GM19328 (cell line): ENCODE measurements around the gene MT1B.
"Not testable (repeated sequence)": the region's sequence is repeated elsewhere in the genome, so short reads cannot be mapped to it uniquely, and the experiment has no call there.

Source experiments
- ATAC-seq: cut with Tn5 transposase; IDR thresholded peaks from one replicate; pipeline ENCODE4 v1.9.1; 2021; ENCODE audit warnings: mild to moderate bottlenecking, moderate library complexity; ENCODE audit not compliant: unreplicated experiment

The MT1B gene

GRCh38 chr16:56618138-56618537, 33.5 kb upstream of the MT1B start:
- no peak for ATAC-seq

- no peak for ATAC-seq
Measured at GRCh38 chr16:56620339-56620897, 31.3 kb upstream of the MT1B start.

GRCh38 chr16:56621665-56622445, 29.8 kb upstream of the MT1B start:
- not testable (repeated sequence) for ATAC-seq

- ATAC-seq: not testable (repeated sequence)
Measured at GRCh38 chr16:56623184-56623583, 28.5 kb upstream of the MT1B start.

GRCh38 chr16:56623637-56624036, 28.0 kb upstream of the MT1B start:
- no peak for ATAC-seq

GRCh38 chr16:56625140-56625942, 26.3 kb upstream of the MT1B start, which contains the start of gene MT1E:
Gene MT1E (plus strand): TSS chr16:56625781. CDS start chr16:56625852, 71 bp downstream.
- peak; percentile 48 for ATAC-seq

GRCh38 chr16:56625943-56626654, 25.6 kb upstream of the MT1B start:
- ATAC-seq: no peak

- ATAC-seq: no peak
Measured at GRCh38 chr16:56626685-56627084, 25.0 kb upstream of the MT1B start.

GRCh38 chr16:56628486-56629350, 23.0 kb upstream of the MT1B start:
- ATAC-seq: no peak

- ATAC-seq: no peak
Measured at GRCh38 chr16:56629531-56629930, 22.2 kb upstream of the MT1B start.

GRCh38 chr16:56630134-56630533, 21.6 kb upstream of the MT1B start:
- ATAC-seq: no peak

GRCh38 chr16:56631197-56631596, 20.5 kb upstream of the MT1B start:
- no peak for ATAC-seq

- no peak for ATAC-seq
Measured at GRCh38 chr16:56631832-56632155, 19.9 kb upstream of the MT1B start.

GRCh38 chr16:56632156-56632847, 19.4 kb upstream of the MT1B start, which contains the start of gene MT1M:
Gene MT1M (plus strand): TSS chr16:56632659. CDS start chr16:56632732, 73 bp downstream.
- no peak for ATAC-seq

- no peak for ATAC-seq
Measured at GRCh38 chr16:56632848-56633365, 18.8 kb upstream of the MT1B start.

- ATAC-seq: no peak
Measured at GRCh38 chr16:56633535-56633934, 18.2 kb upstream of the MT1B start.

GRCh38 chr16:56634715-56635440, 16.8 kb upstream of the MT1B start:
- no peak for ATAC-seq

GRCh38 chr16:56635441-56635967, 16.2 kb upstream of the MT1B start:
- ATAC-seq: no peak
